A549 (cell line): ENCODE results near the gene KIR3DL2.

ENCODE experiments used
- CTCF ChIP-seq: fragments of >200 bp; sonication (Bioruptor Twin); formaldehyde crosslinking; IDR thresholded peaks from 3 replicates; pipeline ENCODE4 v1.5.1; 2016
- FOSL2 ChIP-seq, 2 experiments: fragments of 450-650 bp in 1 of 2; fragments of >200 bp in 1 of 2; sonication (Bioruptor Twin) in 1 of 2; formaldehyde crosslinking; IDR thresholded peaks; 2 replicates each; pipeline versions ENCODE4 v1.5.0 to v1.6.1; 2016 to 2020; ENCODE audit warnings: mild to moderate bottlenecking in 1 of 2, moderate library complexity in 1 of 2
- MAZ ChIP-seq: fragments of 150-350 bp; IDR thresholded peaks from 2 replicates; pipeline ENCODE4 v1.6.1; 2014; ENCODE audit warnings: antibody characterized with exemption, low read depth, low read length, borderline replicate concordance
- MYC ChIP-seq: IDR thresholded peaks from 2 replicates; pipeline ENCODE4 v1.6.1; 2012; ENCODE audit warnings: mild to moderate bottlenecking, inconsistent platforms, low read length, improper control_type of control experiment, borderline replicate concordance
- POLR2A ChIP-seq: IDR thresholded peaks from 2 replicates; pipeline ENCODE4 v1.6.1; 2012; ENCODE audit warnings: mild to moderate bottlenecking, low read length
- RNF2 ChIP-seq: fragments of 200-600 bp; sonication (generic); IDR thresholded peaks from 2 replicates; pipeline ENCODE4 v1.6.1; 2016; ENCODE audit warnings: low read depth, mild to moderate bottlenecking, antibody characterized with exemption, moderate library complexity, borderline replicate concordance
- TP53 ChIP-seq: fragments of 250-450 bp; sonication (Bioruptor Pico); IDR thresholded peaks from 2 replicates; pipeline ENCODE4 v1.5.0; 2021; ENCODE audit warnings: mild to moderate bottlenecking, moderate library complexity

GRCh38 chr19:54881884-54882283, 31.6 kb downstream of the KIR3DL2 start:
- TF ChIP-seq MAZ (no peak), RNF2 (no peak), CTCF (no peak), TP53 (CRISPR knock-in tag) (no peak), FOSL2 (IDR thresholded peaks at IDR 0.05) (no peak), FOSL2 (CRISPR knock-in tag; IDR thresholded peaks at IDR 0.05) (no peak), POLR2A (no peak), MYC (no peak)
